IMR-90 (cell line): Measurements from ENCODE around the gene DAGLA. TPM values are rescaled to one million over a fixed set of nuclear protein-coding genes. Genes with fewer than 3 reads are reported as not detected.
A peak's percentile ranks its signal among the peaks of the same experiment; 100 is the strongest.

Source experiments
- ATAC-seq: fragments of 200-7000 bp; cut with Tn5 transposase; 2 replicates; pipeline ENCODE4 v1.9.1; 2020; ENCODE audit warnings: low read depth, mild to moderate bottlenecking, moderate library complexity
- BruUV-seq: library from RNA; stranded (reverse); fragments of 400-500 nt; replicated peaks from 2 replicates; lab custom pipeline; 2021; lab: Mats Ljungman, UMichigan
- CTCF ChIA-PET: fragments of 300-600 bp; formaldehyde crosslinking; extraction: SDS; loops from one replicate; lab custom pipeline; 2021; ENCODE audit warnings: antibody characterized with exemption; lab: Yijun Ruan, JAX
- POLR2A ChIA-PET: fragments of 300-600 bp; sonication (Branson Sonifier 250); formaldehyde crosslinking; loops from one replicate; lab custom pipeline; 2022; ENCODE audit warnings: antibody characterized with exemption; ENCODE audit not compliant: unreplicated experiment; lab: Charles Lee
- DNase-seq: peaks from one replicate; pipeline ENCODE4 v3.0.0; 2013
- H2AFZ ChIP-seq: replicated peaks from 2 replicates; pipeline ENCODE3; 2013; ENCODE audit warnings: low read length, mild to moderate bottlenecking; ENCODE audit not compliant: poor library complexity
- H2AK5ac ChIP-seq: 2 replicates; pipeline ENCODE4 v1.6.1; 2013; ENCODE audit warnings: low read depth, low read length, inconsistent platforms
- H2AK9ac ChIP-seq: replicated peaks from 2 replicates; pipeline ENCODE3; 2013; ENCODE audit warnings: mild to moderate bottlenecking, low read depth, low read length, moderate library complexity; ENCODE audit not compliant: poor library complexity
- H2BK120ac ChIP-seq: 2 replicates; pipeline ENCODE4 v1.6.1; 2013; ENCODE audit warnings: low read depth, low read length, inconsistent platforms
- H2BK15ac ChIP-seq: 3 replicates; pipeline ENCODE4 v1.6.1; 2013; ENCODE audit warnings: low read depth, low read length, inconsistent platforms
- H2BK20ac ChIP-seq: 2 replicates; pipeline ENCODE4 v1.6.1; 2013; ENCODE audit warnings: low read depth, mild to moderate bottlenecking, inconsistent platforms, low read length, moderate library complexity
- H2BK5ac ChIP-seq: 2 replicates; pipeline ENCODE4 v1.6.1; 2013; ENCODE audit warnings: mild to moderate bottlenecking, low read depth, low read length, inconsistent platforms; ENCODE audit not compliant: poor library complexity, severe bottlenecking
- H3K14ac ChIP-seq: replicated peaks from 2 replicates; pipeline ENCODE4 v1.6.1; 2013; ENCODE audit warnings: low read depth, low read length, inconsistent platforms
- H3K18ac ChIP-seq: 2 replicates; pipeline ENCODE4 v1.6.1; 2013; ENCODE audit warnings: low read depth, low read length, control low read depth
- H3K23ac ChIP-seq: 2 replicates; pipeline ENCODE4 v1.6.1; 2013; ENCODE audit warnings: low read depth, low read length, inconsistent platforms
- H3K27ac ChIP-seq: 2 replicates; pipeline ENCODE4 v1.5.1; 2013; ENCODE audit warnings: mild to moderate bottlenecking, control low read depth, low read length; ENCODE audit not compliant: insufficient read depth
- H3K27me3 ChIP-seq: 2 replicates; pipeline ENCODE4 v1.6.1; 2013; ENCODE audit warnings: low read length; ENCODE audit not compliant: control insufficient read depth, insufficient read depth
- H3K36me3 ChIP-seq: 2 replicates; pipeline ENCODE4 v1.6.1; 2013; ENCODE audit warnings: low read length, mixed read lengths; ENCODE audit not compliant: control insufficient read depth, insufficient read depth
- H3K4ac ChIP-seq: 2 replicates; pipeline ENCODE4 v1.6.1; 2013; ENCODE audit warnings: low read depth, low read length, inconsistent platforms
- H3K4me1 ChIP-seq: 2 replicates; pipeline ENCODE4 v1.6.1; 2013; ENCODE audit warnings: low read length, mixed read lengths; ENCODE audit not compliant: control insufficient read depth, insufficient read depth
- H3K4me2 ChIP-seq: 2 replicates; pipeline ENCODE4 v1.6.1; 2013; ENCODE audit warnings: low read depth, mild to moderate bottlenecking, control low read depth, low read length, moderate library complexity
- H3K4me3 ChIP-seq: 2 replicates; pipeline ENCODE4 v1.5.1; 2013; ENCODE audit warnings: low read depth, mild to moderate bottlenecking, control low read depth, low read length, moderate library complexity; ENCODE audit not compliant: insufficient read depth
- H3K56ac ChIP-seq: 2 replicates; pipeline ENCODE4 v1.6.1; 2013; ENCODE audit warnings: low read length, inconsistent platforms; ENCODE audit not compliant: insufficient read depth; ENCODE audit errors: extremely low read depth
- H3K79me1 ChIP-seq, 2 experiments: 2 replicates each; pipeline ENCODE4 v1.6.1; 2013; ENCODE audit warnings: low read length in 2 of 2, inconsistent platforms in 1 of 2, low read depth in 1 of 2
- H3K9ac ChIP-seq: 2 replicates; pipeline ENCODE4 v1.6.1; 2013; ENCODE audit warnings: low read depth, low read length, control low read depth
- H3K9me1 ChIP-seq: 2 replicates; pipeline ENCODE4 v1.6.1; 2013; ENCODE audit warnings: low read length, inconsistent platforms; ENCODE audit not compliant: insufficient read depth
- H3K9me3 ChIP-seq: 2 replicates; pipeline ENCODE4 v1.6.1; 2013; ENCODE audit warnings: low read length; ENCODE audit not compliant: control insufficient read depth, insufficient read depth
- H4K20me1 ChIP-seq: 2 replicates; pipeline ENCODE4 v1.6.1; 2013; ENCODE audit warnings: low read length, inconsistent platforms; ENCODE audit not compliant: insufficient read depth
- H4K5ac ChIP-seq: 2 replicates; pipeline ENCODE4 v1.6.1; 2013; ENCODE audit warnings: mild to moderate bottlenecking, low read depth, low read length, control low read depth
- H4K8ac ChIP-seq, 2 experiments: 2 replicates each; pipeline ENCODE4 v1.6.1; 2013; ENCODE audit warnings: low read depth in 2 of 2, low read length in 2 of 2, control low read depth in 1 of 2, inconsistent platforms in 1 of 2
- H4K91ac ChIP-seq: 2 replicates; pipeline ENCODE4 v1.6.1; 2013; ENCODE audit warnings: low read depth, low read length, inconsistent platforms; ENCODE audit not compliant: insufficient read depth
- MAZ ChIP-seq: IDR thresholded peaks from 2 replicates; pipeline ENCODE4 v1.6.1; 2012; ENCODE audit warnings: low read depth, mild to moderate bottlenecking, low read length, improper control_type of control experiment, moderate library complexity, borderline replicate concordance
- NFE2L2 ChIP-seq: fragments of 150-350 bp; IDR thresholded peaks from 2 replicates; pipeline ENCODE4 v1.6.1; 2016; ENCODE audit warnings: low read depth, mild to moderate bottlenecking, low read length
- POLR2A ChIP-seq: IDR thresholded peaks from 2 replicates; pipeline ENCODE4 v1.6.1; 2012; ENCODE audit warnings: mild to moderate bottlenecking, low read depth, low read length
- SMC3 ChIP-seq: fragments of 150-350 bp; IDR thresholded peaks from 2 replicates; pipeline ENCODE4 v1.6.1; 2016; ENCODE audit warnings: low read depth, mild to moderate bottlenecking, antibody characterized with exemption, low read length, moderate library complexity
- WGBS, 2 experiments: methylation state at CpG; one replicate each; pipeline versions ENCODE4 v1.1.5 to v1.1.7; 2013; ENCODE audit warnings: missing lambda C conversion rate in 2 of 2; ENCODE audit not compliant: insufficient read length in 1 of 2; ENCODE audit errors: extremely low coverage in 2 of 2; 5-methylcytosine and 5-hydroxymethylcytosine counted together
- dilution Hi-C: fragments of 300-500 bp; cut with HindIII; formaldehyde crosslinking; loops from one replicate; pipeline ENCODE4 v1.14.3; 2018; ENCODE audit warnings: low sequenced_read_pairs; ENCODE audit not compliant: unreplicated experiment
- in situ Hi-C: fragments of 300-500 bp; cut with MboI; formaldehyde crosslinking; loops from 3 replicates; pipeline ENCODE4 v1.14.3; 2019; ENCODE audit warnings: low sequenced_read_pairs, inconsistent platforms, mixed read lengths
- intact Hi-C: fragments of 100-400 bp; cut with micrococcal nuclease; formaldehyde crosslinking; loops from 2 replicates; pipeline ENCODE4 v1.10.0; 2022
- polyA plus RNA-seq, 3 experiments: library from polyadenylated mRNA; depleted of rRNA; stranded (reverse); fragments of >200 nt; gene quantifications; 2 replicates each; pipeline ENCODE4 v1.2.3, GENCODE V29; 2012; ENCODE audit warnings: low replicate concordance in 1 of 3
- total RNA-seq: library from RNA; depleted of rRNA; stranded (reverse); fragments of >200 nt; gene quantifications from 2 replicates; pipeline ENCODE4 v1.2.3, GENCODE V29; 2012
- TF ChIP-seq, protein P1 (sequence below): fragments of 150-350 bp; IDR thresholded peaks from 2 replicates; pipeline ENCODE4 v1.6.1; 2016; ENCODE audit warnings: low read depth, mild to moderate bottlenecking, low read length, moderate library complexity, borderline replicate concordance
- TF ChIP-seq, protein P2 (sequence below): conservative IDR thresholded peaks from 2 replicates; pipeline ENCODE4 v1.5.1; 2012; ENCODE audit warnings: mild to moderate bottlenecking, low read depth, low read length, improper control_type of control experiment
- TF ChIP-seq, protein P3 (sequence below): fragments of 150-350 bp; IDR thresholded peaks from 2 replicates; pipeline ENCODE4 v1.6.1; 2017; ENCODE audit warnings: mild to moderate bottlenecking, antibody characterized with exemption, low read length, low read depth

Gene DAGLA
- total and polyA plus RNA-seq, 2 of the 4 experiments (the other 2 are of a cell fraction): 0.90 to 3.8 TPM

DNA sequence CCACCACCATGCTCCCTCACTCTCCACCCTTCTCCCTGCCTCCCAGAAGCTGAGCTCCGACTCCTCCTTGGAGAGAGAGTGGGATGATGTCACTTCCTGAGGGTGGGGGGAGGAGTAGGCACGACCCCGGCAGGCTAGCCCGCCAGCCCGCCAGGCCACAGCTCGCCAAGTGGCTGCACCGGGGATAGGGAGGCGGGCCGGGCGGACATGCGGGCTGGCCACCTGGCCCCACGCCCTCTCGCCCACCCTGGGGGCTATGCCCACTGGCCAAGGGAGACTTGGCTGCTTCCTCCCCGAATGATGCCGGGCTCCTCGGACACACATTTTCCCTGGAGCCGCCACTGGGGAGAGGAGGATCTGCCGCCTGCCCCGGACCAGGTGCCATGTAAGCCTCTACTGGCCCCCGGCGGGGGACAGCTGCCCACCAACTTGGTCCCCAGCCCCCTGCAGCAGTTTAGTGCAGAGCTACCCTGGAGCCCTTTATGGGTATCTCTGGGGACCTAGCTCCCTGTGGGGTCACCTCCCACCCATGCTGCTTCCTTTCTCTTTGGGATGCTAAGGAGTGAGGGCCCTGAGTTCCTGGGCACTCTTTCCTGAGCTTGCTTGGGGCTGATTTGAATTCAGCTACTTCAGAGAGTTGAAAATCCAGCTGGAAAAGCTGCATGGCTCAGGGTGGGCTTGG is 38.6 kb downstream of the DAGLA start (continued):
- TF ChIP-seq, protein P1, sequence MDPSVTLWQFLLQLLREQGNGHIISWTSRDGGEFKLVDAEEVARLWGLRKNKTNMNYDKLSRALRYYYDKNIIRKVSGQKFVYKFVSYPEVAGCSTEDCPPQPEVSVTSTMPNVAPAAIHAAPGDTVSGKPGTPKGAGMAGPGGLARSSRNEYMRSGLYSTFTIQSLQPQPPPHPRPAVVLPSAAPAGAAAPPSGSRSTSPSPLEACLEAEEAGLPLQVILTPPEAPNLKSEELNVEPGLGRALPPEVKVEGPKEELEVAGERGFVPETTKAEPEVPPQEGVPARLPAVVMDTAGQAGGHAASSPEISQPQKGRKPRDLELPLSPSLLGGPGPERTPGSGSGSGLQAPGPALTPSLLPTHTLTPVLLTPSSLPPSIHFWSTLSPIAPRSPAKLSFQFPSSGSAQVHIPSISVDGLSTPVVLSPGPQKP: no peak

DNA sequence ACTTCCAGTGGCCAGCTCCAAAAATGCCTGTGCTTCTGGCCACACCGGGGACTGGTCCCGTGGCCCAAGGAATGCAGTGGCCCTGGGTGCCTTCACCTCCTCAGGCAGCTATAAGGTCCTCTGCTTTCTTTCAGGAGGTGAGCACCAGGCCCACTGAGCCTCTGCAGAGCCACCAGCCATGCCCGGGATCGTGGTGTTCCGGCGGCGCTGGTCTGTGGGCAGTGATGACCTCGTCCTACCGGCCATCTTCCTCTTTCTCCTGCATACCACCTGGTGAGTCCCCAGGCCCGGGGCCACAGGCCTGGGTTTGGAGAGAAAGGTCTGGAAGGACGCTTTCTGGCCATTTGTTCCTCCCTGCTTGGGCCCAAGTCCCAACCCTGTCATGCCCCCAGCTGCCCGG is 39.8 kb downstream of the DAGLA start:
- Histone ChIP-seq H4K91ac (no peak overlapping the region), H2BK15ac (no peak overlapping the region), H3K4me3 (no peak overlapping the region), H3K4me2 (no peak overlapping the region), H2BK5ac (no peak overlapping the region), H4K20me1 (no peaks in the 10 kb centered on the region), H3K27me3 (peaks cover 12% of the 10 kb centered on the region; the same call in 1 of the 2 replicates), H3K36me3 (peaks cover 11% of the 10 kb centered on the region; the same call in 1 of the 2 replicates), H3K9me3 (no peaks in the 10 kb centered on the region), H2AFZ (no peak overlapping the region), H4K5ac (no peak overlapping the region), H3K23ac (no peak overlapping the region), H3K9me1 (peaks cover 12% of the 10 kb centered on the region), H3K4me1 (peaks cover 12% of the 10 kb centered on the region), H2AK5ac (no peak overlapping the region), H2BK120ac (no peak overlapping the region), H2BK20ac (no peak overlapping the region), H2AK9ac (peak overlapping the region; percentile 66), H3K18ac (no peak overlapping the region), H3K56ac (no peak overlapping the region), H3K14ac (no peak overlapping the region), H3K79me1 (peaks cover 4 to 18% of the 10 kb centered on the region in 2 experiments; a peak in 2 of 4 replicates), H4K8ac (no peak overlapping the region), H3K27ac (no peak overlapping the region), H3K4ac (no peak overlapping the region), H3K9ac (no peak overlapping the region)
- ChIA-PET POLR2A (no interaction called here), CTCF (no interaction called here)
- WGBS, 2 experiments: 82% methylated on average over 2 of the region's 12 CpGs; no CpG with 5 or more reads in 1 of the 2 experiments
- dilution Hi-C loops: no loop called here
- in situ Hi-C loops: no loop called here
- ATAC-seq: no peak
- intact Hi-C loops: no loop called here
- BruUV-seq: no TSS peak
- DNase-seq: no peak
- no peak for TF ChIP-seq SMC3
- TF ChIP-seq NFE2L2: no peak
- no peak for TF ChIP-seq MAZ
- TF ChIP-seq POLR2A: no peak
- TF ChIP-seq, protein P2, sequence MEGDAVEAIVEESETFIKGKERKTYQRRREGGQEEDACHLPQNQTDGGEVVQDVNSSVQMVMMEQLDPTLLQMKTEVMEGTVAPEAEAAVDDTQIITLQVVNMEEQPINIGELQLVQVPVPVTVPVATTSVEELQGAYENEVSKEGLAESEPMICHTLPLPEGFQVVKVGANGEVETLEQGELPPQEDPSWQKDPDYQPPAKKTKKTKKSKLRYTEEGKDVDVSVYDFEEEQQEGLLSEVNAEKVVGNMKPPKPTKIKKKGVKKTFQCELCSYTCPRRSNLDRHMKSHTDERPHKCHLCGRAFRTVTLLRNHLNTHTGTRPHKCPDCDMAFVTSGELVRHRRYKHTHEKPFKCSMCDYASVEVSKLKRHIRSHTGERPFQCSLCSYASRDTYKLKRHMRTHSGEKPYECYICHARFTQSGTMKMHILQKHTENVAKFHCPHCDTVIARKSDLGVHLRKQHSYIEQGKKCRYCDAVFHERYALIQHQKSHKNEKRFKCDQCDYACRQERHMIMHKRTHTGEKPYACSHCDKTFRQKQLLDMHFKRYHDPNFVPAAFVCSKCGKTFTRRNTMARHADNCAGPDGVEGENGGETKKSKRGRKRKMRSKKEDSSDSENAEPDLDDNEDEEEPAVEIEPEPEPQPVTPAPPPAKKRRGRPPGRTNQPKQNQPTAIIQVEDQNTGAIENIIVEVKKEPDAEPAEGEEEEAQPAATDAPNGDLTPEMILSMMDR: no peak
- TF ChIP-seq, protein P3, sequence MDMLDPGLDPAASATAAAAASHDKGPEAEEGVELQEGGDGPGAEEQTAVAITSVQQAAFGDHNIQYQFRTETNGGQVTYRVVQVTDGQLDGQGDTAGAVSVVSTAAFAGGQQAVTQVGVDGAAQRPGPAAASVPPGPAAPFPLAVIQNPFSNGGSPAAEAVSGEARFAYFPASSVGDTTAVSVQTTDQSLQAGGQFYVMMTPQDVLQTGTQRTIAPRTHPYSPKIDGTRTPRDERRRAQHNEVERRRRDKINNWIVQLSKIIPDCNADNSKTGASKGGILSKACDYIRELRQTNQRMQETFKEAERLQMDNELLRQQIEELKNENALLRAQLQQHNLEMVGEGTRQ: no peak
